Iris pigment epithelial cell (primary cell): ENCODE measurements around the gene EFCAB14.
"Not testable (repeated sequence)": the region's sequence is repeated elsewhere in the genome, so short reads cannot be mapped to it uniquely, and the experiment has no call there.

Source experiments
- DNase-seq: peaks from one replicate; pipeline ENCODE4 v3.0.0-alpha.2; 2011; ENCODE audit warnings: low read depth

Gene EFCAB14

GRCh38 chr1:46721686-46722205 lies 2.8 kb upstream of the EFCAB14 start:
- no peak for DNase-seq

DNA sequence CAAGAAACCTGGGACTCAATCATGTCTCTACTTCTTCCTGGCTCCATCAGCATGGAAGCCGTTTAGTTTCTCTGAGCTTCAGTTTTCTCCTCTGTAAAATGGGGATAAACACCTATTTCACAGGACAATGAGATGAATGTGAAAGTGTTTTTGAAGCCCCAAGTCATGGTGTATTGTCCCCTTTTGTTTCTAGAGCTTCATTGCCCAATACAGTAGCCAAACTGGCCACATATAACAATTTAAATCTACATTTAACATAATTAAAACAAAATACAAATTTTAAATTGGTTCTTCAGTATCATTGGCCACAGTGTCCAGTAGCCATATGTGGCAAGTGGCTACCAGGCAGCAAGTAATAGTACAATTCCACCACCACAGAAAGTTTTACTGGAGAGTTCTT lies 2.3 kb upstream of the EFCAB14 start:
- DNase-seq: no peak

DNA sequence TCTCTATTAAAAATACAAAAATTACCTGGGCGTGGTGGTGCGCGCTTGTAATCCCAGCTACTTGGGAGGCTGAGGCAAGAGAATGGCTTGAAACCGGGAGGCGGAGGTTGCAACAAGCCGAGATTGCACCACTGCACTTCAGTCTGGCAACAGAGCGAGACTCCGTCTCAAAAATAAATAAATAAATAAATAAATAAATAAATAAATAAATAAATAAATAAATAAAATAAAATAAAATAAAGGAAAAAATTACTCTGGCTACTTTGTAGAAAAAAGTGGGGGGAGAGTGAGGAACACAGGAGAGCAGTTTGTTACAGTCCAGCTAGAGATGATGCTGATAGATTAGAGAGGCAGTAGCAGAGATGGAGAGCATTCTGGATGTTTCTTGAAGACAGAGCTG lies 1.4 kb upstream of the EFCAB14 start:
- DNase-seq: not testable (repeated sequence)

DNA sequence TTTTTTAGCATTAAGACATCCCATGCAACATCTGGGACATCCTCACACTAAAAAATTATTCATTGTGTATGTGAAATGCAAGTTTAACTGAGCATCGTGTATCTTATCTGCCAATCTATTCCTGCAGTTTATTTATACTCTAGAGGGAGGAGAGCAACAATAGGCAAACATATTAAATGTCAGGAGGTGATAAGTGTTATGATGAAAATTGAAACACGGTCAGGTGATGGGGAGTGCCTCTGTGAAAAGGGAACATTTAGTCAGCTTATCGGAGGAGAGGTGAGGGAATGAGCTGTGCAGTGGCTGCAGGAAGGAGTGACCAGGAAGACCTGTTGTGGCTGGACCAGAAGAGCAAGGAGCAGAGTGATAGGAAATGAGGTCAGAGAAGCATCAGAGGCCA lies 775 bp upstream of the EFCAB14 start:
- no peak for DNase-seq

- no peak for DNase-seq
Measured at GRCh38 chr1:46718340-46718726, 581 bp downstream of the EFCAB14 start.

DNA sequence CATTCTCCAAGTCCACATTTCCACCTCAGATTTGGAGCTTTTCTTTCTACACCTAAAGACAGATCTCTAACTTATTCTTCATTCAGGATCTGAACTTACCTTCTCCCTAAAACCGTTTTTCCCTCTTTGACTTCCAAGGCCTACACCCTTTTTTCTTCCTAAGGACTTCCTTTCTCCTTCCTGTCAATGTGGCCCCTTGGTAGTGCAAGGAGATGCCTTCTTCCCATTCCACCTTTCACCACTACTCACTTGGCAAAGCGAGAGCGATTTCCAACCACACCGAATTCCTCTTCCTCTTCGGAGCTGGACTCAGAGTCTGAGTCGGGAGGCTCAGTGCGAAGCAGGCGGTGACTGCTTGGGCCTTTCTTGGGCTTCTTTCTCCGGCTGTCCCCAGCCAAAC lies 1.3 kb downstream of the EFCAB14 start:
- DNase-seq: no peak

- no peak for DNase-seq
Measured at GRCh38 chr1:46714976-46715375, 3.9 kb downstream of the EFCAB14 start.

GRCh38 chr1:46708121-46708520 lies 10.8 kb downstream of the EFCAB14 start:
- peak; percentile 57 for DNase-seq

DNA sequence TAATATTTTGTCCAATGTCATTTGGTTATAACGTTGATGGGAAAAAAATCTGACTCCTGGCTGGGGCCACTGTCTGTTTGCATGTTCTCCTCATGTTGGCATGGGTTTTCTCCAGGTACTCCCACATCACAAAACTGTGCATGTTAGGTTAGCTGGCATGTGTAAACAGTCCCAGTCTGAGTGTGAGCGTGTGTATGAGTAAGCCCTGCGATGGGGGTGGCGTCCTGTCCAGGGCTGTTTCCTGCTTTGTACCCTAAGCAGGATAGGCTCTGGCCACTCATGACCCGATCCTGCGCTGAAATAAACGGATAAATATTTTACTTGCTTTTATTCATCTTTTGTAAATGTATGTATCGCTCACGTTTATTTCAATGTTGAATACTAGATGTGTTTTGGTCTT lies 13.5 kb downstream of the EFCAB14 start:
- peak; percentile 36 for DNase-seq

GRCh38 chr1:46703927-46704641 lies 14.8 kb downstream of the EFCAB14 start:
- no peak for DNase-seq

- no peak for DNase-seq
Measured at GRCh38 chr1:46699666-46700065, 19.2 kb downstream of the EFCAB14 start.

DNA sequence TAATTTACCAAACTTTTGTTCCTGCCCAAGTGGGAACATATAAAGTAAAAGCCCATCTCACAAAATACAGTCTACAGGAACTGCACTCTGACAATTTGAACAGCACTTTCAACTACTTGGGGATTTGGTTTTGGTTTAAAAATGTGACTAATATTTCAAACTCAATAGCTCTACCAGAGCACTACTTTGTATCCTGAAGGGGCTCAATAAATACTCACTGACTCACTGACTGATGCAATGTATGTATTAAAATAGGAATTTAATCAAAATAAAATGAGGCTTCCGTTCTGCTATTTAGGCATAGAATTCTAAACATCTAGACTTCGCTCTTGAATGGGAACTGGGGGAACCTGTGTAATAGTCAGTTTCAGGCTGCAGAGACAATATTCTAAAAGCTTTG lies 21.9 kb downstream of the EFCAB14 start:
- DNase-seq: peak; percentile 36

DNA sequence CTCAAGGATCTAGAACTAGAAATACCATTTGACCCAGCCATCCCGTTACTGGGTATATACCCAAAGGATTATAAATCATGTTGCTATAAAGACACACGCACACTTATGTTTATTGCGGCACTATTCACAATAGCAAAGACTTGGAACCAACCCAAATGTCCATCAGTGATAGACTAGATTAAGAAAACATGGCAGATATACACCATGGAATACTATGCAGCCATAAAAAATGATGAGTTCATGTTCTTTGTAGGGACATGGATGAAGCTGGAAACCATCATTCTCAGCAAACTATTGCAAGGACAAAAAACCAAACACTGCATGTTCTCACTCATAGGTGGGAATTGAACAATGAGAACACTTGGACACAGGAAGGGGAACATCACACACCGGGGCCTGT lies 24.2 kb downstream of the EFCAB14 start:
- not testable (repeated sequence) for DNase-seq

GRCh38 chr1:46692811-46693770 lies 25.8 kb downstream of the EFCAB14 start:
- no peak for DNase-seq

GRCh38 chr1:46691997-46692790 lies 26.7 kb downstream of the EFCAB14 start:
- DNase-seq: no peak

GRCh38 chr1:46690931-46691421 lies 27.9 kb downstream of the EFCAB14 start:
- no peak for DNase-seq

- no peak for DNase-seq
Measured at GRCh38 chr1:46689897-46690296, 29.0 kb downstream of the EFCAB14 start.

DNA sequence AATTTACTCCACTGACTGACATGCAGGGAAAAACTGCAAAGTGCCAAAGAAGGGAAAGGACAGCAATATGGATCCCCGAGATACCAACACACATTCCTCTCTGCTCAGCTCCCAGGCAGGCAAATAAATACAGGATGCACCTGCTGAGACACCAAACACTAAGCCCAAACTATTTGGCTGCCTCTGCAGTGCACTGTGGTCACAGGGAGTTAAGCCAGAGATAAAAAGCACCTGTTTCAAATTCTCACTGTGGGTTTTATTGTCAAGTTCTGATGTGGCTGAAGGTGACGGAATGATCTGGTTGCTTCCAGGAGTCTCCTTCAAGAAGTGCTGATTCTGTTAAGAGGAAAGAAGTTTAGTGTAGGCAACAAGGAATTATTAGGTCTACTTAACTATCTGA lies 29.6 kb downstream of the EFCAB14 start:
- DNase-seq: no peak

- no peak for DNase-seq
Measured at GRCh38 chr1:46687921-46688509, 30.9 kb downstream of the EFCAB14 start.

GRCh38 chr1:46687093-46687659 lies 31.7 kb downstream of the EFCAB14 start:
- DNase-seq: peak; percentile 63

GRCh38 chr1:46686255-46686654 lies 32.7 kb downstream of the EFCAB14 start:
- no peak for DNase-seq
